NCI-H2171 treated with DMSO at 0.1 percent for 48 hours (cell line): ENCODE data around the gene AIFM3.
"Not testable (repeated sequence)": the region's sequence is repeated elsewhere in the genome, so short reads cannot be mapped to it uniquely, and the experiment has no call there.

Experiments used
- DNase-seq: peaks from one replicate; lab custom pipeline; 2025; lab: John Stamatoyannopoulos, UW

The AIFM3 gene

GRCh38 chr22:20966883-20967696 lies at the start of gene AIFM3:
AIFM3 (plus strand) TSS chr22:20967255; CDS start chr22:20967945, 690 bp downstream.
- no peak for DNase-seq

DNA sequence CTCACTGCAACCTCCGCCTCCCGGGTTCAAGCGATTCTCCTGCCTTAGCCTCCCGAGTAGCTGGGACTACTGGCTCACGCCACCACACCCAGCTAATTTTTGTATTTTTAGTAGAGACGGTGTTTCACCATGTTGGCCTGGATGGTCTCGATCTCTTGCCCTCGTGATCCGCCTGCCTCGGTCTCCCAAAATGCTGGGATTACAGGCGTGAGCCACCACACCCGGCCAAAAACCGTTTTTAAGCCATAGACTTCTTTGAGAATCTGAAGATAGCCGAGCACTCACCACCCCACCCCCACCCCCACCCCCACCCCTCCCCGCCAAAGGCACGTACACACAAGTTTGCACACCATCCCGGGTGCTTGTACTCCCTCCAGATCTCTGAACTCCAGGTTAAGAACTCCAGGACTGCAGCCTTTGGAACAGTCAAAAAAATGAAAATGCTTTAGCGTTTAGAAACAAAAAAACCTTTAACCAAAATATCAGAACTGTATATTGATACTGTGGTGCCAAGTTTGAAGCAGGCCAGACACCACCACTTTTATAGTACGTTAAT lies 48.3 kb upstream of the AIFM3 start:
- DNase-seq: no peak

DNA sequence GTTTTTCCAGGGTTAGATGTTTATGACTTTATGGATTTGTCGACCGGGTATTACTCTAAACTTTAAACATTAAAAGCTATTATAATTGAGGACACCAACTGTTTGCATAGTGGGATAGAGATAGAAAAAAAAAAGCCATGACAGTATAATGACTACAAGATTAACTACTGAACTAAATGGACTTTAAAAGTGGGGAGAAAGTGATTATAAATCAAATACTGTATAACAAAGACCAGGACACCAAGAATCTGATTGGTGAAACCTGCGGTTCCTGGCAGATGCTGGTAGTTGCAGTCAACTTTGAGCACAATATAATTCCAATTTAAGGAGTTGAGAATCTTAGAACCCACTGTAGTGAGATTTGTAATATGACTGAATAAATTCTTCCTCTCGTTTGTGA lies 47.3 kb upstream of the AIFM3 start:
- no peak for DNase-seq

DNA sequence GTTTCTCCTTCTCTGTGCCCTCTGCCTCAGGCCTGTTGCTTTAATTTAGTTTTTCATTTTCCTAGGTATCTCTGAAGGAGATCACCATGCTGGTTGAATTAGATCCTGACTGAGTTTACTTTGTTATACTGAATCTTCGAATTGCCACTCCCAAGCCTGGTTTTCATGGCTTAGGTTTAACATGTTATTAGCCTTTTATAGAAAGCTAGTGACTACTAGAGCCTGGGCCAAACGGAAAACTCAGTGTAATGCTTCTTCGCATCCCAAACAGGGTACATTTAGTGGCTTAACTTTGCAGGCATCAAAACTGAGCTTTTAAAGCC lies 46.2 kb upstream of the AIFM3 start:
- no peak for DNase-seq

DNA sequence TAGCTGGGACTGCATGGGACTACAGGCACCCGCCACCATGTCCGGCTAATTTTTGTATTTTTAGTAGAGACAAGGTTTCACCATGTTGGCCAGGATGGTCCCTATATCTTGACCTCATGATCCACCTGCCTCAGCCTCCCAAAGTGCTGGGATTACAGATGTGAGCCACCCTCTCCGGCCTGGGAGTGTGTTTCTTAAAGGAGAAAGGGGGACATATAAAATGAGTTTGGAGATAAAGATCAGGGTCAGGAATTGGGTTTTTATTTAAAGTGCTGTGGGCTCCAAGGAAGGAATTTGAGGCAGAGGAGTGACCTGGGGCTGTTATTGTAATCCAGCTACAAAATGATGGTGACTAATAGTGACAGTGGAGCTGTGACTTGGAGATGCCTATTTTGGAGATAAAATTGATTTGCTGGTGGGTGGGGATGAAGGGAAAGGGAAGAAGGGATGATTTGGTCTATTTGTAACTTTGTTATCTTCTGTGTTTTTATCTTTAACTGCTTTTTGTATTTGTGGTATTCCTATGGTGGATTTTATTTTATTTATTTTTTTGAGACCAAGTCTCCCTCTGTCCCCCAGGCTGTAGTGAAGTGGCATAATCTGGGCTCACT lies 44.8 kb upstream of the AIFM3 start:
- DNase-seq: no peak

GRCh38 chr22:20926243-20926642 lies 40.8 kb upstream of the AIFM3 start:
- no peak for DNase-seq

- DNase-seq: no peak
These were observed 39.0 kb upstream of the AIFM3 start for GRCh38 chr22:20927940-20928572.

GRCh38 chr22:20928573-20928967 lies 38.5 kb upstream of the AIFM3 start:
- DNase-seq: no peak

DNA sequence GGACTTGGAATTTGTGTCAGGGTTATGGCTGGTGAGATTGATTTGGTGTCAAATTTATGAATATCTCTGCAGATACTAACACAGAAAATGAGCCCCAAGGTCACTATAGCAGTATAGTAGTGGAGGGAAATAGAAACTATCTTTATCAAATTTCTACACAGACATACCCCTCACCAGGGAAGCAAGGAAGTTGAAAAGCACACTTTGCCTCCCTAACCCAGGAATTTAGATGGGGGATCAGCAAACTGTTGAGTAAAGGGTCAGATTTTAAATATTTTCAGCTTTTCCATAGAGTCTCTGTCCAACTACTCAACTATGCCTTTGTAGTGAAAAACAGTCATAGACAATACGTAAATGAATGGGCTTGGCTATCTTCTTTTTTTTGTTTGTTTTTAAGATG lies 37.1 kb upstream of the AIFM3 start:
- no peak for DNase-seq

GRCh38 chr22:20930435-20930834 lies 36.6 kb upstream of the AIFM3 start:
- not testable (repeated sequence) for DNase-seq

GRCh38 chr22:20931126-20931654 lies 35.9 kb upstream of the AIFM3 start:
- no peak for DNase-seq

- no peak for DNase-seq
These were observed 33.1 kb upstream of the AIFM3 start for GRCh38 chr22:20933910-20934309.

- DNase-seq: not testable (repeated sequence)
These were observed 32.0 kb upstream of the AIFM3 start for GRCh38 chr22:20935049-20935448.

DNA sequence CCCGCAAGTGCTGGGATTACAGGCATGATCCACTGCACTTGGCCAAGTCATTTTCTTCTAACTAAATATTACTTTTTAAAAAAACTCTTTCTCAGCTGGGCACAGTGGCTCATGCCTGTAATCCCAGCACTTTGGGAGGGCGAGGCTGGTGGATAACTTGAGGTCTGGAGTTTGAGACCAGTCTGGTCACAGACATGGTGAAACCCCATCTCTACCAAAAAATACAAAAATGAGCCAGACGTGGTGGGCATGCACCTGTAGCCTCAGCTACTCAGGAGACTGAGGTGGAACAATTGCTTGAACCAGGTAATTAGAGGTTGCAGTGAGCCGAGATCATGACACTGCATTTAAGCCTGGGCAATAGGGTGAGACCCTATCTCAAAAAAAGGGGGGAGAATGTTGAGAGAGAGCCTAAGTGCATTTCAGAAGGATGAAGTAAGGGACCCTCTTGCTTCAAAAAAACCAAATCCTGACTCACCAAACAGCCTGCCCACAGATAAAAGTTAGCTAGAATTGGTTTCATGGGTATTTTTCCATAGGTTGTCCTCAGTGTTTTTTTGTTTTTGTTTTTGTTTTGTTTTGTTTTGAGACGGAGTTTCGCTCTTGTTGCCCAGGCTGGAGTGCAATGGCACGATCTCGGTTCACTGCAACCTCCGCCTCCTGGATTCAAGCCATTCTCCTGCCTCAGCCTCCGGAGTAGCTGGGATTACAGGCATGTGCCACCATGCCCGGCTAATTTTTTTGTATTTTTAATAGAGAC lies 31.1 kb upstream of the AIFM3 start:
- DNase-seq: not testable (repeated sequence)

DNA sequence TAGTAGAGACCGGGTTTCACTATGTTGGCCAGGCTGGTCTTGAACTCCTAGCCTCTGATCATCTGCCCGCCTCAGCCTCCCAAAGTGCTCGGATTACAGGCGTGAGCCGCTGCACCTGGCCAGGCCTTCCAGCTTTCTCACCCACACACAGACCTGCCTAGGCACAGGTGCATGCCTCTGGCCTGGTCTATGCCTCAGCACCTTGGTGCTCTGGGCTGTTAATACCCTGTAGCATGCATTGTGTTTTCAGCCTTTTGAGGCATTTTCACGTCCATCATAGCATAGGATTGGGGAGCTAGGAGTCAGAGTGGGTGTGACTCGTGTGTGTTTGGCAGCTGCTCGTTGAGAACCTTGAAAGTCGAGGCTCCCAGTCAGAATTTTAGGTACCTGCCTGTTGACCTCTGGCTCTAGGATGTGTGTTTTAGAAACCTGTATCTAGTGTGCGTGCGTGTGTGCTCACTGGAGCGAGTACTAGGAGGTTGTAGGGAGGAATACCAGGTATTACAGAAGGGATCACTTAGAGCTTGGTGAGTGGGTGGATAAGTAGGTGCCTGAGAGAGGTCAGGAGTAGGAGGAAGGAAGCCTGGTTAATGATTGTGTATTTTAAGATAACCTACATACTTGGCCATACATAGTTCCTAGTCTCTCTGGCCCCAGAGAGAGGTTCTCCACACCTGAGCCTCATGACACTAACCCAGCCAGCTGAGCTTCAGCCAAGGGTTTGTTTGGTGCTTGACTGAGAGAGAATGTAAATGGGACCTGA lies 29.8 kb upstream of the AIFM3 start:
- DNase-seq: no peak

DNA sequence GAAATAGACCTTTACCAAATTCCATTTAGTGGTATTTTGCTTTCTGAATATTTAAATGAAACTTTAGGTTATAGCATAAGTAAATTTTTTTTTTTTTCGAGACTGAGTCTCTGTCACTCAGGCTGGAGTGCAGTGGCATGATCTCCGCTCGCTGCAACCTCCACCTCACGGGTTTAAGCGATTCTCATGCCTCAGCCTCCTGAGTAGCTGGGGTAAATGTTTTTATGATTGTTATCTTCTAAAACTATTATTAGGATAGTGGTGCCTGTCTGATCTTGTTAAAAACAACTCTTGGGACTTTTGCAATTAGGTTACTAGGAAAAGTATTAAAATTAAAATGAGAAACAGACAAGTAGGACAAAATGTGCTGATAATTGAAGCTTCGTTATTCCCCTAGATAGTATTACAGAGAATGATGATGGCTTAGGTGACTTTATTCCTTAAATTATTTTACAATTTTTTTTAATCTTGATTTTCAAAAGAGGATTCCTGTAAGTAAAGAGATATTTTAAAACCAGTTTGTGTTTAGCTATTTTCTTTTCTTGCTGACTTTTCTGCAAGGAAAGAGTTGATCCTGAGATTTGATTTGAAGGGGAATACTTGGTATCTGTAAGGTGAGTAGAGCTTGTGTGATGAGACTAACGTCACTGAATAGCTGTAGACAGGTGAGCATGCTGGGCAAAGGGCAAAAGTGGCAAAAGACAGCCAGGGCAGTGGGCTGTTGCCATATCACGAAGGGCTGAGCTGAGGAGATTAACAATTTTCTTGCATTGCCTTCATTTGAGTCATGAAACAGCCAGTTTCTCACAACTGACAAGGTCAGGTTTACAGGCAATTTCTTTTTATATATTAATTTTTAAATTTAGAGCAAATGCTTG lies 29.0 kb upstream of the AIFM3 start:
- DNase-seq: no peak

- DNase-seq: not testable (repeated sequence)
These were observed 27.4 kb upstream of the AIFM3 start for GRCh38 chr22:20939457-20940185.

- DNase-seq: peak; percentile 82
These were observed 26.8 kb upstream of the AIFM3 start for GRCh38 chr22:20940186-20940651.

DNA sequence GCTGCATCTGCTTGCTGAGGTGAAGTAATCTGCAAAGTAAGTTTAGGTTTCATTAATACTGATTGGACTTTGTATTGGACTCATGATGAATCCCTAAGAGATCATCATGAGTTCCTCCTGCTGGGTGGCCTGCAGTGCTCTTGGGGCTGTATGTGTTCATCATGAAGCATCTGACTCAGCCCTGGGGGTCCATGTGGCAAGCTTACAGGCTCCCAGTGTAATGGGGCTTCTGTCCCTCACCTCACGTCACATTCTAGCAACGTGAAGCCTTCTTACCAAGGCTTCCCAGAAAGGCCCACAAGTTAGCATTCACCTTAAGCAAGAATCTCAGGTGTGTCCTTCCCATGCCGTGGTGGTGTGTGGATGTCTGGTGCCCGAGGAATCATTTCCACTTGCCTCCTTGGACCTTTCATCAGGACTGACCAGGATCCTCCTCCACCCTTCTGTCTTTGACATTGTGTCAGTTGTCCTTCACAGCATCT lies 26.1 kb upstream of the AIFM3 start:
- no peak for DNase-seq
